Naive thymus-derived CD4-positive, alpha-beta T cell (primary cell): ENCODE measurements around the gene ZNF860. TPM values are rescaled to one million over a fixed set of nuclear protein-coding genes. Genes with fewer than 3 reads are reported as not detected.
A peak's percentile ranks its signal among the peaks of the same experiment; 100 is the strongest.

Experiments used
- ATAC-seq: fragments of 150-1000 bp; cut with Tn5 transposase; 2 replicates; pipeline ENCODE4 v1.10.0; 2021; ENCODE audit warnings: mild to moderate bottlenecking, moderate library complexity
- CTCF ChIA-PET: fragments of 350-600 bp; sonication (Branson Sonifier 250); formaldehyde crosslinking; loops from one replicate; lab custom pipeline; 2021; ENCODE audit warnings: antibody characterized with exemption; lab: Charles Lee
- POLR2A ChIA-PET: fragments of 350-600 bp; sonication (Branson Sonifier 250); formaldehyde crosslinking; loops from one replicate; lab custom pipeline; 2021; ENCODE audit warnings: antibody characterized with exemption, inconsistent platforms; lab: Charles Lee
- DNase-seq, 9 donors: peaks; one replicate each; pipeline versions ENCODE4 v3.0.0 to v3.0.0-alpha.2; 2020 to 2022; ENCODE audit warnings: mixed read lengths in 1 of 9
- H3K27ac ChIP-seq: one replicate; pipeline ENCODE4 v1.7.0; 2013; ENCODE audit warnings: mild to moderate bottlenecking, low read depth, low read length, moderate library complexity
- H3K27me3 ChIP-seq, 2 donors: one replicate each; pipeline ENCODE4 v1.7.0; 2013; ENCODE audit warnings: low read length in 2 of 2, mild to moderate bottlenecking in 2 of 2, moderate library complexity in 2 of 2; ENCODE audit not compliant: control insufficient read depth in 2 of 2, insufficient read depth in 2 of 2
- H3K36me3 ChIP-seq, 3 experiments: 1 replicate in 2 of 3; 2 replicates in 1 of 3; pipeline ENCODE4 v1.7.0; 2013; ENCODE audit warnings: low read length in 3 of 3, mild to moderate bottlenecking in 3 of 3, moderate library complexity in 1 of 3; ENCODE audit not compliant: insufficient read depth in 3 of 3, control insufficient read depth in 2 of 3
- H3K4me1 ChIP-seq, 2 donors: one replicate each; pipeline ENCODE4 v1.7.0; 2013; ENCODE audit warnings: low read length in 2 of 2, mild to moderate bottlenecking in 2 of 2, moderate library complexity in 1 of 2; ENCODE audit not compliant: control insufficient read depth in 2 of 2, insufficient read depth in 2 of 2
- H3K4me3 ChIP-seq: 2 replicates; pipeline ENCODE4 v1.7.0; 2013; ENCODE audit warnings: mild to moderate bottlenecking, low read length
- H3K9me3 ChIP-seq, 3 experiments: 1 replicate in 2 of 3; 2 replicates in 1 of 3; pipeline ENCODE4 v1.7.0; 2013; ENCODE audit warnings: low read length in 3 of 3; ENCODE audit not compliant: control insufficient read depth in 2 of 3
- H3K27ac Mint-ChIP-seq, 9 donors: one replicate each; pipeline ENCODE4 v1.8.0; 2020 to 2022; ENCODE audit warnings: mixed read lengths in 9 of 9, mild to moderate bottlenecking in 8 of 9, moderate library complexity in 5 of 9, inconsistent platforms in 2 of 9
- H3K27me3 Mint-ChIP-seq, 5 donors: one replicate each; pipeline ENCODE4 v1.8.0; 2021 to 2022; ENCODE audit warnings: mixed read lengths in 5 of 5, mild to moderate bottlenecking in 1 of 5
- H3K36me3 Mint-ChIP-seq, 5 donors: one replicate each; pipeline ENCODE4 v1.8.0; 2020 to 2022; ENCODE audit warnings: mixed read lengths in 5 of 5, mild to moderate bottlenecking in 3 of 5, inconsistent platforms in 1 of 5
- H3K4me1 Mint-ChIP-seq, 7 donors: one replicate each; pipeline ENCODE4 v1.8.0; 2020 to 2022; ENCODE audit warnings: mixed read lengths in 7 of 7, mild to moderate bottlenecking in 3 of 7, inconsistent platforms in 1 of 7
- H3K4me3 Mint-ChIP-seq, 10 donors: one replicate each; pipeline ENCODE4 v1.8.0; 2020 to 2022; ENCODE audit warnings: mild to moderate bottlenecking in 10 of 10, mixed read lengths in 10 of 10, moderate library complexity in 6 of 10, inconsistent platforms in 2 of 10
- H3K9me3 Mint-ChIP-seq, 11 donors: one replicate each; pipeline ENCODE4 v1.8.0; 2020 to 2022; ENCODE audit warnings: mixed read lengths in 11 of 11, mild to moderate bottlenecking in 4 of 11, inconsistent platforms in 1 of 11, moderate library complexity in 1 of 11
- intact Hi-C, 2 donors: fragments of 100-400 bp; cut with micrococcal nuclease; formaldehyde crosslinking; loops; one replicate each; pipeline ENCODE4 v1.15.1; 2023
- polyA plus RNA-seq, 2 donors: library from polyadenylated mRNA; unstranded; fragments of 300-500 nt; fragmentation: Illumina TruSeq; gene quantifications; one replicate each; pipeline ENCODE4 v1.2.3, GENCODE V29; 2021
- total RNA-seq, 6 experiments: library from RNA in 5 of 6; stranded (reverse) in 5 of 6; gene quantifications; 1 replicate in 5 of 6; 2 replicates in 1 of 6; pipeline ENCODE4 v1.2.3 and lab custom pipeline; 2021 to 2026

ZNF860 gene
- total and polyA plus RNA-seq, 7 experiments from 2014 or later: 0.11 to 0.32 (median 0.15) TPM; not detected in 4

- DNase-seq (no peak), ATAC-seq (no peak)
- Mint-ChIP-seq H3K9me3 (peaks cover 0 to 3% (median 0%) of the 10 kb centered on the region in 11 donors), H3K27ac (no peak overlapping the region), H3K4me3 (no peak overlapping the region), H3K36me3 (no peaks in the 10 kb centered on the region), H3K27me3 (peaks cover 0 to 15% (median 0%) of the 10 kb centered on the region in 5 donors), H3K4me1 (peaks cover 0 to 5% (median 0%) of the 10 kb centered on the region in 7 donors)
- Histone ChIP-seq H3K4me3 (no peak overlapping the region), H3K27ac (no peak overlapping the region), H3K36me3 (no peaks in the 10 kb centered on the region), H3K27me3 (no peaks in the 10 kb centered on the region), H3K9me3 (no peaks in the 10 kb centered on the region), H3K4me1 (no peaks in the 10 kb centered on the region)
- ChIA-PET POLR2A (no interaction called here), CTCF (interaction anchor here (0.6 to 2.6 kb wide), 2 partner anchors 22 to 123 kb away, joined by 4 to 11 read pairs; no protein-coding TSS in a partner anchor)
- intact Hi-C loops: no loop called here
Observed at GRCh38 chr3:32021748-32022147, 40.2 kb downstream of the ZNF860 start.

DNA sequence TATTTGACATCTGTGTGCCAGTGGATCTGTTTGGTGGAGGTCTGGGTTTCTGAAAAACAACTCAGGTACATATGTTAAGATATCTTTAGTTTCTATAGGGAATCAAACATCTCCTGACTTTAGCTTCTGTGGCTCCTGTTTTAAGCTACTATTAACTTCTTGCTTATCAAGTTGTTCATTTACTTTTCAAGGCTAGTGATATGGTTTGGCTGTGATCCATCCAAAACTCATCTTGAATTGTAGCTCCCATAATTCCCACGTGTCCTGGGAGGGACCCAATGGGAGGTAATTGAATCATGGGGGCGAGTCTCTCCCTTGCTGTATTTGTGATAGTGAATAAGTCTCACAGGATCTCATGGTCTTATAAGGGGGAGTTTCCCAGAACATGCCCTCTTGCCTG, 41.4 kb downstream of the ZNF860 start:
- H3K4me1 Mint-ChIP-seq: peaks cover 0 to 5% (median 0%) of the 10 kb centered on the region in 7 donors
- no peak overlapping the region for H3K27ac Mint-ChIP-seq
- H3K36me3 Mint-ChIP-seq: no peaks in the 10 kb centered on the region
- H3K4me3 Mint-ChIP-seq: no peak overlapping the region
- Histone ChIP-seq H3K9me3 (no peaks in the 10 kb centered on the region), H3K4me3 (no peak overlapping the region), H3K4me1 (no peaks in the 10 kb centered on the region), H3K36me3 (no peaks in the 10 kb centered on the region), H3K27ac (no peak overlapping the region), H3K27me3 (no peaks in the 10 kb centered on the region)
- H3K9me3 Mint-ChIP-seq: peaks cover 0 to 3% (median 0%) of the 10 kb centered on the region in 11 donors
- peaks cover 0 to 21% (median 5%) of the 10 kb centered on the region in 5 donors for H3K27me3 Mint-ChIP-seq
- ATAC-seq (no peak), DNase-seq (no peak)
- ChIA-PET POLR2A (no interaction called here), CTCF (interaction anchor here (2.6 kb wide), 1 partner anchor 121 kb away, joined by 11 read pairs; no protein-coding TSS in a partner anchor)
- intact Hi-C loops: no loop called here

DNA sequence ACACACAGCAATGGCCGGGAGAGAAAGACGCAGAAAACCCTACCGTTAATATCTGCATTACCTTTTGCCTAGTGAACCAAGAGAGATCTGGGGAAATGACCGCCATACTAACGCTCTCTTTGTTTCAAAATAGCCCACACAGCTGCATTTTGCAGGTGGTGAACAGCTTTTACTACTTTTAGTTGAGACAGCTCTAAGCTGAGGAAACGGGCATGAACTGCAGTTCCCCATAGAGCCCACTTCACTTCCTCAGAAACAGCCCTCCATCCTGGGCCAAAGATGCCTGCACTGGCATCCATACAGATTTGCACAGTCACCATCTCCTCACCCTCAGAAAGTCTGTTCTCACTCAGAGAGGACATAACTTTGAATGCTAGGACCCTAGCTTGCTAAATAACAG, 45.0 kb downstream of the ZNF860 start:
- no peaks in the 10 kb centered on the region for H3K36me3 Mint-ChIP-seq
- Histone ChIP-seq H3K27ac (no peak overlapping the region), H3K27me3 (no peaks in the 10 kb centered on the region), H3K4me3 (no peak overlapping the region), H3K9me3 (no peaks in the 10 kb centered on the region), H3K4me1 (no peaks in the 10 kb centered on the region), H3K36me3 (no peaks in the 10 kb centered on the region)
- intact Hi-C loops: no loop called here
- H3K27me3 Mint-ChIP-seq: peaks cover 0 to 18% (median 5%) of the 10 kb centered on the region in 5 donors
- H3K4me1 Mint-ChIP-seq: no peaks in the 10 kb centered on the region
- H3K9me3 Mint-ChIP-seq: no peaks in the 10 kb centered on the region
- POLR2A ChIA-PET: no interaction called here
- H3K27ac Mint-ChIP-seq: no peak overlapping the region
- DNase-seq (no peak), ATAC-seq (peak; percentile 54)
- CTCF ChIA-PET: interaction anchor here (0.7 to 1.3 kb wide), 2 partner anchors 118 to 160 kb away, joined by 3 read pairs; no protein-coding TSS in a partner anchor
- H3K4me3 Mint-ChIP-seq: no peak overlapping the region

DNA sequence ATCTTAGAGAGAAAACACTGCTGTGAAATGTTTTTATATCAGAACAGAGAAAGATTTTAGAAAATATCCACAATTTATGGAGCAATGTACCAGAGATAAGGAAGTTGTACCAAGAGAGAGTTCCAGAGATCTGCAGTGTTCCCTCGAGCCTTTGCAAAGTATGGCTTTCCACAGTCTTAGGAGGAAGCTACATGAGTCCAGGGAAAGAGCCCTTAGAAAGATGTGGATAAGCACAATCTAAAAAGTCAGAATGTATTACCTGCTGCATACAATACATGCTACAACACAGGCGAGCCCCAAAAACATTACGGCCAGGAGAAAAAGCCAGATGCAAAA, 56.4 kb downstream of the ZNF860 start:
- peaks cover 3 to 7% (median 6%) of the 10 kb centered on the region in 5 donors for H3K36me3 Mint-ChIP-seq
- H3K27ac ChIP-seq: no peak overlapping the region
- ChIA-PET CTCF (no interaction called here), POLR2A (no interaction called here)
- ATAC-seq (no peak), DNase-seq (no peak)
- no peak overlapping the region for H3K4me3 Mint-ChIP-seq
- no peaks in the 10 kb centered on the region for H3K4me1 Mint-ChIP-seq
- intact Hi-C loops: no loop called here
- H3K4me3 ChIP-seq: no peak overlapping the region
- H3K27me3 ChIP-seq: no peaks in the 10 kb centered on the region
- H3K27ac Mint-ChIP-seq: no peak overlapping the region
- no peaks in the 10 kb centered on the region for H3K4me1 ChIP-seq
- peaks cover 5 to 24% (median 11%) of the 10 kb centered on the region in 11 donors for H3K9me3 Mint-ChIP-seq
- peaks cover 0 to 2% (median 0%) of the 10 kb centered on the region in 3 experiments for H3K9me3 ChIP-seq
- peaks cover 0 to 16% (median 4%) of the 10 kb centered on the region in 5 donors for H3K27me3 Mint-ChIP-seq
- no peaks in the 10 kb centered on the region for H3K36me3 ChIP-seq

DNA sequence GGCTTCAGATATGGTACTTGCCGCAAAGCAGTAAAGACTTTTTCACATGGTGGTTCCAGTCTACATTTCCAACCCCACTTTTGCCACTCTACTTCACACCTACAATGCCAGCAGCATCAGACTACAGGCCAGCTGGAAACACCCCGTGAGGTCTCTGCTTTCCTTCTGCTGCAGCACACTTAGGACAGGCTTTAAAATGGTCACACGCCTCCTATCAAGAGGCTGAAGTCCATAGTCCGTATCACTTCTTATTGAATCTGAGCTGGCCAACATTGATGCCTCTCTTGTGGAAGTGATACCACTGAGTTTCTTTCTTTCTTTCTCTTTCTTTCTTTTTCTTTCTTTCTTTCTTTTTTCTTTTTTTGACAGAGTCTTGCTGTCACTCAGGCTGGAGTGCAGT, 59.8 kb downstream of the ZNF860 start:
- ChIA-PET POLR2A (no interaction called here), CTCF (interaction anchor here (1.1 kb wide), 1 partner anchor 21 kb away, joined by 3 read pairs; no protein-coding TSS in a partner anchor)
- Mint-ChIP-seq H3K36me3 (peaks cover 3 to 7% (median 6%) of the 10 kb centered on the region in 5 donors), H3K9me3 (peaks cover 5 to 33% (median 18%) of the 10 kb centered on the region in 11 donors), H3K4me3 (no peak overlapping the region), H3K4me1 (no peaks in the 10 kb centered on the region), H3K27ac (no peak overlapping the region), H3K27me3 (peaks cover 0 to 5% (median 0%) of the 10 kb centered on the region in 5 donors)
- Histone ChIP-seq H3K36me3 (no peaks in the 10 kb centered on the region), H3K27me3 (no peaks in the 10 kb centered on the region), H3K9me3 (peaks cover 0 to 4% (median 0%) of the 10 kb centered on the region in 3 experiments), H3K27ac (no peak overlapping the region), H3K4me3 (no peak overlapping the region), H3K4me1 (no peaks in the 10 kb centered on the region)
- intact Hi-C loops: no loop called here
- no peak for ATAC-seq
- DNase-seq: no peak

Other genes starting within 250 kb of the ZNF860 start
- 1 to 10 TPM in 3 of 5 experiments, under 1 TPM in 2; 0.30 to 6.8 (median 1.5) TPM for gene OSBPL10, start 488 bp upstream of the ZNF860 start, total RNA-seq
- under 1 TPM; 0.15 TPM for gene OSBPL10, start 488 bp upstream of the ZNF860 start, polyA plus RNA-seq
- gene GPD1L, start 124.9 kb downstream of the ZNF860 start, total RNA-seq: 10 to 100 TPM; 14.1 to 23.8 (median 21.4) TPM
- gene GPD1L, start 124.9 kb downstream of the ZNF860 start, polyA plus RNA-seq: 10 to 100 TPM; 10.6 to 14.6 TPM